Spleen (tissue), 11 donors: ENCODE measurements around the gene PPP3CA. TPM values are rescaled to one million over a fixed set of nuclear protein-coding genes. Genes with fewer than 3 reads are reported as not detected.
"Not testable (repeated sequence)": the region's sequence is repeated elsewhere in the genome, so short reads cannot be mapped to it uniquely, and the experiment has no call there.

Experiments
- DNase-seq: peaks from one replicate; pipeline ENCODE4 v3.0.0-alpha.2; 2020
- H3K27ac ChIP-seq, 8 donors: fragments of 200-600 bp; sonication (generic) in 7 of 8; 1 replicate in 4 of 8; 2 replicates in 4 of 8; pipeline versions ENCODE4 v1.5.0 to v1.8.0; 2016 to 2021; ENCODE audit warnings: inconsistent platforms in 4 of 8, mild to moderate bottlenecking in 4 of 8, moderate library complexity in 1 of 8
- H3K27me3 ChIP-seq, 7 donors: fragments of 200-600 bp; sonication (generic) in 6 of 7; replicated peaks in 1 of 7; 1 replicate in 4 of 7; 2 replicates in 3 of 7; pipeline versions ENCODE4 v1.5.0 to v1.8.0; 2016 to 2021; ENCODE audit warnings: inconsistent platforms in 3 of 7, mild to moderate bottlenecking in 1 of 7
- H3K36me3 ChIP-seq, 6 donors: fragments of 200-600 bp; sonication (generic) in 5 of 6; 1 replicate in 4 of 6; 2 replicates in 2 of 6; pipeline versions ENCODE4 v1.5.0 to v1.8.0; 2016 to 2021; ENCODE audit warnings: inconsistent platforms in 2 of 6
- H3K4me1 ChIP-seq, 6 donors: fragments of 200-600 bp; sonication (generic) in 5 of 6; 1 replicate in 3 of 6; 2 replicates in 3 of 6; pipeline versions ENCODE4 v1.5.0 to v1.8.0; 2016 to 2021; ENCODE audit warnings: inconsistent platforms in 3 of 6
- H3K4me3 ChIP-seq, 8 donors: fragments of 200-600 bp; sonication (generic) in 7 of 8; 1 replicate in 4 of 8; 2 replicates in 4 of 8; pipeline versions ENCODE4 v1.5.0 to v1.8.0; 2016 to 2021; ENCODE audit warnings: inconsistent platforms in 4 of 8, mild to moderate bottlenecking in 4 of 8, moderate library complexity in 2 of 8
- H3K9me3 ChIP-seq, 8 donors: fragments of 200-600 bp; sonication (generic) in 7 of 8; 1 replicate in 4 of 8; 2 replicates in 4 of 8; pipeline versions ENCODE4 v1.5.0 to v1.8.0; 2016 to 2021; ENCODE audit warnings: inconsistent platforms in 4 of 8
- POLR2A ChIP-seq, 3 donors: fragments of 450-650 bp; IDR thresholded peaks; one replicate each; pipeline ENCODE4 v1.5.1; 2017; ENCODE audit warnings: antibody characterized with exemption in 3 of 3, mild to moderate bottlenecking in 1 of 3
- POLR2AphosphoS5 ChIP-seq, 3 donors: sonication (generic); formaldehyde crosslinking; IDR thresholded peaks; one replicate each; pipeline ENCODE4 v1.5.1; 2017; ENCODE audit warnings: antibody characterized with exemption in 3 of 3
- WGBS, 5 donors: extraction: QIAGEN DNeasy Blood & Tissue Kit in 3 of 5; methylation state at CpG; one replicate each; pipeline versions ENCODE4 v1.1.5 to v1.1.7; 2013 to 2018; 5-methylcytosine and 5-hydroxymethylcytosine counted together
- intact Hi-C: fragments of 100-400 bp; cut with DNase I; formaldehyde crosslinking; loops from one replicate; pipeline ENCODE4 v1.15.0; 2023; ENCODE audit warnings: low total_unique reads
- polyA plus RNA-seq, 3 donors: library from polyadenylated mRNA; stranded (reverse); fragments of 200-250 nt; gene quantifications; one replicate each; pipeline ENCODE4 v1.2.1, GENCODE V29; 2013
- total RNA-seq, 7 donors: library from RNA; depleted of rRNA in 3 of 7; stranded (reverse); fragments of >200 nt in 3 of 7; fragmentation: NEBNext Ultra II Directional in 4 of 7; extraction: Animal tissue kit (Norgen Biotek cat#: 25700) in 4 of 7; gene quantifications; one replicate each; pipeline versions ENCODE4 v1.1.0 to v1.2.1, GENCODE V29; 2016 to 2021
- TF ChIP-seq, protein P1 (sequence below), 11 experiments: fragments of 200-600 bp in 7 of 11; fragments of 450-650 bp in 4 of 11; sonication (generic) in 4 of 11; IDR thresholded peaks in 8 of 11; conservative IDR thresholded peaks in 3 of 11; 1 replicate in 7 of 11; 2 replicates in 4 of 11; pipeline versions ENCODE4 v1.4.0 to v1.8.0; 2016 to 2021; ENCODE audit warnings: antibody characterized with exemption in 11 of 11, inconsistent platforms in 4 of 11, mild to moderate bottlenecking in 1 of 11
- donor health status: healthy with polysubstance abuse.
- donor health status: DM: no; HTN: no; CAD: no; lungs with moderate emphysema.
- donor health status: DM: no; HTN: no; CAD: no.
- donor health status: Bipolar disorder and iron deficiency.
- donor health status: healthy.
- donor health status: DM: no; HTN: no; CAD: no.
- donor health status: DM: yes; HTN: yes; CAD: no.

PPP3CA gene
- total and polyA plus RNA-seq, 10 donors: 15.5 to 50.0 (median 39.6) TPM

DNA sequence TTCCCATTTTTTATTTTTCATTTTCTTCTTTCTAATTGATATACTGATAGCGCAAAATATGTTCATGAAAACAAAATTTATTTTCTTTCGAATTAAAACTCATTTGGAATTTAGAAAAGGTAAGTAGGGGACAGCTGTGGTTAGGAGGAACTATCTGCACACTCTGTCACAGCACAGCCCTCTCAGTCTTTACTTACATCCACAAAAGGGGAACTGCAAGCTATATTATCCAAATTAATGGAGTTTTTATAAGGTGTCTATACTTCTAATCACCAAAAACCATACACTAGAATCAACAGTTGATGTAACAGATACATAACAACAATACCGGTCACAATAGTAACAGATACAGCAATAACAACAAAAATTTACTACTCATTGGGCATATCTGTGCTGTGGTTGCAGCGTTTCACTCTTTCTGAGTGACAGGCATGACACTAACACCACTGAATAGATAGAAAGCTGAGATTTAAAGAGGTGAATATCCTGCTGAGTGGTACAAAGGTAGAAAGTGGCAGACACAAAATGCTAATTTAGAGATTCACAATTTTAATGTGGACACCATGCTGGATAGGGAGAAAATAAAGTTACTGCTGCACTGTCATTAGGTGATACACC lies 160.7 kb downstream of the PPP3CA start:
- TF ChIP-seq POLR2A (IDR thresholded peaks at IDR 0.05) (no peak), POLR2AphosphoS5 (IDR thresholded peaks at IDR 0.05) (no peak)
- TF ChIP-seq, protein P1, sequence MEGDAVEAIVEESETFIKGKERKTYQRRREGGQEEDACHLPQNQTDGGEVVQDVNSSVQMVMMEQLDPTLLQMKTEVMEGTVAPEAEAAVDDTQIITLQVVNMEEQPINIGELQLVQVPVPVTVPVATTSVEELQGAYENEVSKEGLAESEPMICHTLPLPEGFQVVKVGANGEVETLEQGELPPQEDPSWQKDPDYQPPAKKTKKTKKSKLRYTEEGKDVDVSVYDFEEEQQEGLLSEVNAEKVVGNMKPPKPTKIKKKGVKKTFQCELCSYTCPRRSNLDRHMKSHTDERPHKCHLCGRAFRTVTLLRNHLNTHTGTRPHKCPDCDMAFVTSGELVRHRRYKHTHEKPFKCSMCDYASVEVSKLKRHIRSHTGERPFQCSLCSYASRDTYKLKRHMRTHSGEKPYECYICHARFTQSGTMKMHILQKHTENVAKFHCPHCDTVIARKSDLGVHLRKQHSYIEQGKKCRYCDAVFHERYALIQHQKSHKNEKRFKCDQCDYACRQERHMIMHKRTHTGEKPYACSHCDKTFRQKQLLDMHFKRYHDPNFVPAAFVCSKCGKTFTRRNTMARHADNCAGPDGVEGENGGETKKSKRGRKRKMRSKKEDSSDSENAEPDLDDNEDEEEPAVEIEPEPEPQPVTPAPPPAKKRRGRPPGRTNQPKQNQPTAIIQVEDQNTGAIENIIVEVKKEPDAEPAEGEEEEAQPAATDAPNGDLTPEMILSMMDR (IDR thresholded peaks at IDR 0.05 in 8 of 11, conservative IDR thresholded peaks at IDR 0.05 in 3 of 11): no peak
- WGBS, 5 donors: 84 to 97% (median 94%) methylated on average over 4 of the region's 4 CpGs
- Histone ChIP-seq H3K36me3 (peaks cover 0 to 11% (median 0%) of the 10 kb centered on the region in 6 donors), H3K27ac (no peak overlapping the region), H3K4me1 (peaks cover 2 to 61% (median 11%) of the 10 kb centered on the region in 6 donors), H3K4me3 (no peak overlapping the region), H3K9me3 (no peaks in the 10 kb centered on the region), H3K27me3 (no peaks in the 10 kb centered on the region)
- DNase-seq: no peak
- intact Hi-C loops: no loop called here

DNA sequence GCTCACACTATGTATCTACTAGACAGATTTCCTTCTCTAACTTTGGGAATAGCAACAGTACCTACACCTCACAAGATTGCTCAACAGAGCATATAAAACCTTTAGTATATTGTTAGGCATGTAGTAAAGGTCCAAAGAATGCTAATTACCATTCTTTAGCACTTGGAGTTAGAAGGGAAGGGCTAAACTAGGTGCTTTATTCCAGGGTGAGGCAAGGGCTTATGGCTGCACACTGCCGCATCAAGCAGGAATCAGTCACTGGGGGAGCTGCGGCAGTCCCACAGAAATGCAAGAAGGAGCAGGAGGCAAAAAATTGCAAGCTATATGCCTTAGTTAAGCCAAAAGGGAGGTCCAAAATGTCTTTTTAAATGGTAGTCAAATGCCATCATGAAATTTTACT lies 162.7 kb downstream of the PPP3CA start:
- Histone ChIP-seq H3K36me3 (peaks cover 0 to 11% (median 0%) of the 10 kb centered on the region in 6 donors), H3K27ac (no peak overlapping the region), H3K9me3 (no peaks in the 10 kb centered on the region), H3K4me1 (peaks cover 0 to 45% (median 3%) of the 10 kb centered on the region in 6 donors), H3K27me3 (no peaks in the 10 kb centered on the region), H3K4me3 (no peak overlapping the region)
- DNase-seq: no peak
- intact Hi-C loops: no loop called here
- WGBS, 5 donors: 97 to 100% (median 98%) methylated on average over 2 of the region's 2 CpGs
- TF ChIP-seq POLR2AphosphoS5 (IDR thresholded peaks at IDR 0.05): no peak
- TF ChIP-seq POLR2A (IDR thresholded peaks at IDR 0.05): no peak
- TF ChIP-seq, protein P1 (IDR thresholded peaks at IDR 0.05 in 8 of 11, conservative IDR thresholded peaks at IDR 0.05 in 3 of 11): no peak

DNA sequence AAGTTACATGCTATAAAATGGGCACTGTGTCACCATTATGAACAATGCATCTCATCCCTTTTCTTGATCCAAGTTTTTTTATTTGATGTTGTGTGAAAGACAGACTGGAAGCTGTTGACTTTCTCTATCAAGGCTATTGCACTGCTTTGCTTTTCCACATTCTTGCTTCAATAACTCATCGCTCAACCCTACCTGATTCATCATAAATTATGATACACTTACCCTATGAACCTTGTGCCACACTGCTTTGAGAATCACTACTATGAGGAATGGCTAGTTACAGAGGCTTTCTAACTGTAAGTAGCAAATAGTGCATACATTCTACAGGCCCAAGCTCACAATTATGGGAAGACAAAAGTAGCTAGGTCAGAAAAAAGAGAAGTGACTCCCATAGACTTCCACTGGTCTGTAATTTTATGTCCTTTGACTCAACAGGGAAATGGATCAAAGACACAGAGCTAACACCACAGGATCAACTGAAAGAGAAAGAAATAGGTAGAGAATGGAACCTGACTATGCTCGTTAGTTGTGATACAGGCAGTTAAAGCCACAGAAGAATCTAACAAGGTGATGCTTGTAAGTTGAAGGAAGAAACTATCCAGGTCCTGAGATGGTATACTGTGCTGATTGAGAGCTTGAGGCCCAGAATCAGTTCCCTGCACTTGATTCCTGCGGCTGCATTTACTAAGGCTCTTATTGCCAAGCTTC lies 163.5 kb downstream of the PPP3CA start:
- Histone ChIP-seq H3K4me1 (peaks cover 0 to 45% (median 3%) of the 10 kb centered on the region in 6 donors), H3K27me3 (no peaks in the 10 kb centered on the region), H3K27ac (no peak overlapping the region), H3K9me3 (no peaks in the 10 kb centered on the region), H3K4me3 (no peak overlapping the region), H3K36me3 (peaks cover 0 to 11% (median 0%) of the 10 kb centered on the region in 6 donors)
- intact Hi-C loops: no loop called here
- TF ChIP-seq POLR2AphosphoS5 (IDR thresholded peaks at IDR 0.05): no peak
- no peak for TF ChIP-seq POLR2A (IDR thresholded peaks at IDR 0.05)
- TF ChIP-seq, protein P1 (IDR thresholded peaks at IDR 0.05 in 8 of 11, conservative IDR thresholded peaks at IDR 0.05 in 3 of 11): no peak
- WGBS, 5 donors: 90 to 98% (median 95%) methylated on average over 3 of the region's 3 CpGs
- no peak for DNase-seq

DNA sequence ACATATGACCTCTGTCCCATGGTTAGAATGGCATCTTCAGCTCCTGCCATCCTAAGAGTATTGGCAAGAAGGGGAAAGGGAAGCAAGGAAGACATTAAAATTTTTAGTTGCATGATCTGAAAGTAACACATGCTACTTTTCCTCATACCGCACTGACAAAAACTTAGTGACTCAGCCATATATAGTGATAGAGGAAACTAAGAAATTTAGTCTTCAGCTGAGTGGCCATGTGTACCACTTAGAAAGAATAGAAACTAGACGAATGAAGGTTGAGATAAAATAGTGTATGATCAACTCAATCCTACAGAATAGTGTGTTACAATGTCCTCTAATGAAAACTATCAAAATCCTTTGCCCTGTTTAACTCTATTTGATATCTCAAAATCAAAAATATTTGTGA lies 164.1 kb downstream of the PPP3CA start:
- intact Hi-C loops: no loop called here
- H3K36me3 ChIP-seq: peaks cover 0 to 11% (median 0%) of the 10 kb centered on the region in 6 donors

DNA sequence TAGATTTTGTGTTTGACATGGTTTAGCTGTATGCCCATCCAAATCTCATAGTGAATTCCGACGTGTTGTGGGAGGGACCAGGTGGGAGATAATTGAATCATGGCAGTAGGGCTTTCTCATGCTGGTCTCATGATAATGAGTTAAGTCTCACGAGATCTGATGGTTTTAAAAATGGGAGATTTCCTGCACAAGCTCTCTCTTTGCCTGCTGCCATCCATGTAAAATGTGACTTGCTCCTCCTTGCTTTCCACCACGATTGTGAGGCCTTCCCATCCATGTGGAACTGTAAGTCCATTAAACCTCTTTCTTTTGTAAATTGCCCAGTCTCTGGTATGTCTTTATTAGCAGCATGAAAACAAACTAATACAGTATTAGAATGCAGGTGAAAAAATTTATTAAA lies 164.6 kb downstream of the PPP3CA start:
- intact Hi-C loops, H3K27me3 ChIP-seq, DNase-seq, H3K9me3 ChIP-seq, H3K4me3 ChIP-seq, H3K27ac ChIP-seq: not testable (repeated sequence)
- Histone ChIP-seq H3K4me1 (peaks cover 0 to 33% (median 2%) of the 10 kb centered on the region in 6 donors), H3K36me3 (peaks cover 0 to 11% (median 0%) of the 10 kb centered on the region in 6 donors)
- WGBS, 5 donors: 91 to 98% (median 94%) methylated on average over 4 of the region's 4 CpGs

More for the DNA sequence above, 164.1 kb downstream of the PPP3CA start:
- TF ChIP-seq POLR2A (IDR thresholded peaks at IDR 0.05): no peak
- no peak for TF ChIP-seq POLR2AphosphoS5 (IDR thresholded peaks at IDR 0.05)
- TF ChIP-seq, protein P1 (IDR thresholded peaks at IDR 0.05 in 8 of 11, conservative IDR thresholded peaks at IDR 0.05 in 3 of 11): no peak
- DNase-seq: no peak
- H3K4me1 ChIP-seq: peaks cover 0 to 39% (median 3%) of the 10 kb centered on the region in 6 donors
- no peak overlapping the region for H3K4me3 ChIP-seq
- H3K27ac ChIP-seq: no peak overlapping the region
- no peaks in the 10 kb centered on the region for H3K27me3 ChIP-seq
- WGBS, 5 donors: 63 to 79% (median 69%) methylated on average over 2 of the region's 2 CpGs
- H3K9me3 ChIP-seq: no peaks in the 10 kb centered on the region
